Activated CD8-positive, alpha-beta T cell treated with anti-CD3 and anti-CD28 coated beads, Interleukin-2, amount 10 ng/mL, durations not matched to agents 7 days and 5 days (primary cell): ENCODE results near the gene ATP4B. TPM values are rescaled to one million over a fixed set of nuclear protein-coding genes. Genes with fewer than 3 reads are reported as not detected.
A peak's percentile ranks its signal among the peaks of the same experiment; 100 is the strongest.

Source experiments
- ATAC-seq: fragments of 150-1000 bp; cut with Tn5 transposase; one replicate; pipeline ENCODE4 v1.10.0; 2021; ENCODE audit warnings: moderate library complexity
- CTCF ChIA-PET: fragments of 350-600 bp; sonication (Branson Sonifier 250); formaldehyde crosslinking; loops from one replicate; lab custom pipeline; 2021; ENCODE audit warnings: antibody characterized with exemption; lab: Charles Lee
- POLR2A ChIA-PET: fragments of 350-600 bp; sonication (Branson Sonifier 250); formaldehyde crosslinking; loops from one replicate; lab custom pipeline; 2021; ENCODE audit warnings: antibody characterized with exemption; lab: Charles Lee
- DNase-seq: peaks from one replicate; pipeline ENCODE4 v3.0.0-alpha.2; 2020
- H3K27ac Mint-ChIP-seq: one replicate; pipeline ENCODE4 v1.8.0; 2021; ENCODE audit warnings: mild to moderate bottlenecking, mixed read lengths
- H3K27me3 Mint-ChIP-seq: one replicate; pipeline ENCODE4 v1.8.0; 2021; ENCODE audit warnings: low read depth, mixed read lengths
- H3K36me3 Mint-ChIP-seq: one replicate; pipeline ENCODE4 v1.8.0; 2021; ENCODE audit warnings: low read depth, mixed read lengths
- H3K4me1 Mint-ChIP-seq: one replicate; pipeline ENCODE4 v1.8.0; 2021; ENCODE audit warnings: low read depth, mixed read lengths
- H3K4me3 Mint-ChIP-seq: one replicate; pipeline ENCODE4 v1.8.0; 2021; ENCODE audit warnings: mild to moderate bottlenecking, mixed read lengths
- H3K9me3 Mint-ChIP-seq: one replicate; pipeline ENCODE4 v1.8.0; 2022; ENCODE audit warnings: mixed read lengths; ENCODE audit not compliant: insufficient read depth
- total RNA-seq, 2 experiments: library from RNA; stranded (reverse); gene quantifications; one replicate each; pipeline ENCODE4 v1.2.3, GENCODE V29; 2021

The ATP4B gene
- total RNA-seq, 2 experiments from 2014 or later: not detected

GRCh38 chr13:113605866-113606438 is 52.0 kb downstream of the ATP4B start:
- ChIA-PET POLR2A (no interaction called here), CTCF (no interaction called here)
- Mint-ChIP-seq H3K9me3 (no peaks in the 10 kb centered on the region), H3K27me3 (no peaks in the 10 kb centered on the region), H3K27ac (no peak overlapping the region), H3K4me3 (no peak overlapping the region), H3K4me1 (peaks cover 57% of the 10 kb centered on the region), H3K36me3 (peaks cover 30% of the 10 kb centered on the region)
- ATAC-seq (no peak), DNase-seq (no peak)

- CTCF ChIA-PET: no interaction called here
- ATAC-seq (no peak), DNase-seq (no peak)
- no peak overlapping the region for H3K4me3 Mint-ChIP-seq
- H3K27ac Mint-ChIP-seq: no peak overlapping the region
- no peaks in the 10 kb centered on the region for H3K9me3 Mint-ChIP-seq
- H3K36me3 Mint-ChIP-seq: peaks cover 28% of the 10 kb centered on the region
- POLR2A ChIA-PET: no interaction called here
- H3K4me1 Mint-ChIP-seq: peaks cover 59% of the 10 kb centered on the region
- no peaks in the 10 kb centered on the region for H3K27me3 Mint-ChIP-seq
These were observed 52.5 kb downstream of the ATP4B start for GRCh38 chr13:113605461-113605860.

GRCh38 chr13:113604186-113604585 is 53.8 kb downstream of the ATP4B start:
- no peak overlapping the region for H3K27ac Mint-ChIP-seq
- peak; percentile 40 for ATAC-seq
- peaks cover 60% of the 10 kb centered on the region for H3K4me1 Mint-ChIP-seq
- DNase-seq: no peak
- no peaks in the 10 kb centered on the region for H3K9me3 Mint-ChIP-seq
- ChIA-PET POLR2A (no interaction called here), CTCF (no interaction called here)
- H3K4me3 Mint-ChIP-seq: no peak overlapping the region
- peaks cover 39% of the 10 kb centered on the region for H3K36me3 Mint-ChIP-seq
- no peaks in the 10 kb centered on the region for H3K27me3 Mint-ChIP-seq

- H3K27ac Mint-ChIP-seq: no peak overlapping the region
- no peak for ATAC-seq
- POLR2A ChIA-PET: no interaction called here
These were observed 54.8 kb downstream of the ATP4B start for GRCh38 chr13:113603116-113603710.

GRCh38 chr13:113602291-113602988 is 55.6 kb downstream of the ATP4B start:
- ChIA-PET CTCF (no interaction called here), POLR2A (no interaction called here)
- H3K36me3 Mint-ChIP-seq: peaks cover 50% of the 10 kb centered on the region
- H3K4me3 Mint-ChIP-seq: no peak overlapping the region
- ATAC-seq (no peak), DNase-seq (no peak)
- peaks cover 53% of the 10 kb centered on the region for H3K4me1 Mint-ChIP-seq
- H3K27me3 Mint-ChIP-seq: no peaks in the 10 kb centered on the region
- no peak overlapping the region for H3K27ac Mint-ChIP-seq
- H3K9me3 Mint-ChIP-seq: peaks cover 6% of the 10 kb centered on the region

More at GRCh38 chr13:113603116-113603710, 54.8 kb downstream of the ATP4B start:
- Mint-ChIP-seq H3K4me1 (peaks cover 59% of the 10 kb centered on the region), H3K27me3 (no peaks in the 10 kb centered on the region), H3K36me3 (peaks cover 44% of the 10 kb centered on the region), H3K9me3 (peaks cover 6% of the 10 kb centered on the region), H3K4me3 (no peak overlapping the region)
- DNase-seq: no peak
- CTCF ChIA-PET: no interaction called here

GRCh38 chr13:113601166-113602070 is 56.6 kb downstream of the ATP4B start:
- Mint-ChIP-seq H3K36me3 (peaks cover 57% of the 10 kb centered on the region), H3K4me3 (no peak overlapping the region)

GRCh38 chr13:113599391-113599790 is 58.6 kb downstream of the ATP4B start:
- DNase-seq (no peak), ATAC-seq (no peak)
- H3K27ac Mint-ChIP-seq: no peak overlapping the region
- H3K4me3 Mint-ChIP-seq: no peak overlapping the region
- no peaks in the 10 kb centered on the region for H3K27me3 Mint-ChIP-seq
- H3K9me3 Mint-ChIP-seq: peaks cover 6% of the 10 kb centered on the region
- CTCF ChIA-PET: no interaction called here
- POLR2A ChIA-PET: no interaction called here
- H3K4me1 Mint-ChIP-seq: peaks cover 27% of the 10 kb centered on the region
- peaks cover 58% of the 10 kb centered on the region for H3K36me3 Mint-ChIP-seq

More at GRCh38 chr13:113601166-113602070, 56.6 kb downstream of the ATP4B start:
- ATAC-seq: no peak
- Mint-ChIP-seq H3K4me1 (peaks cover 47% of the 10 kb centered on the region), H3K9me3 (peaks cover 6% of the 10 kb centered on the region), H3K27me3 (no peaks in the 10 kb centered on the region), H3K27ac (no peak overlapping the region)
- CTCF ChIA-PET: no interaction called here
- POLR2A ChIA-PET: no interaction called here
- DNase-seq: no peak

Other genes with a start within 250 kb of the ATP4B start
- gene ADPRHL1, start 204.7 kb downstream of the ATP4B start, total RNA-seq: under 1 TPM; 0.73 to 0.87 TPM
- 10 to 100 TPM; 20.1 to 20.8 TPM for gene DCUN1D2, start 167.5 kb downstream of the ATP4B start, total RNA-seq
- gene TFDP1, start 73.4 kb downstream of the ATP4B start, total RNA-seq: 100 to 1,000 TPM; 180 to 191 TPM
- gene GRK1, start 9.0 kb upstream of the ATP4B start, total RNA-seq: under 1 TPM in 1 of 2 experiments, not detected in 1; 0.05 TPM
- gene TMEM255B, start 101.0 kb upstream of the ATP4B start, total RNA-seq: 1 to 10 TPM; 1.8 to 1.9 TPM
- gene GAS6, start 205.9 kb upstream of the ATP4B start, total RNA-seq: under 1 TPM; 0.53 to 0.65 TPM